Activated gamma-delta T cell (primary cell): Measurements from ENCODE around the gene LIN7C.

ENCODE experiments used
- DNase-seq: peaks from one replicate; lab custom pipeline; 2025; lab: John Stamatoyannopoulos, UW

The LIN7C gene

DNA sequence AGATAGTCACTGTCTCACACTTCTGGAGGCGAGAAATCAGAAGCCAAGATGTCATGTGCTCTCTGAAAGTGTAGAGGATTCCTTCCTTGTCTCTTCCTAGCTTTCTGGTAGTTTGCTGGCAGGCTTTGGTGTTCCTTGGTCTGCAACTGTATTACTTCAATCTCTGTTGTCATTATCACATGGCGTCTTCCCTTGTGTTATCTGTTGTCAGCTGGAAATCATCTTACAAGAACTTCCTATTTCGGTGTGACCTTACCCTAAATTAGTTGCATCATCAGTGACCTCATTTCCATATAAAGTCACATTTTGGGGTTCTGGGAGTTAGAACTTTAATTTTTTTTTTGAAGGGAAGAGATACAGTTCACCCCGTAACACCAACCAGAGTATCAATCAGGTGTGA, 3.3 kb upstream of the LIN7C start:
- DNase-seq: no peak

DNA sequence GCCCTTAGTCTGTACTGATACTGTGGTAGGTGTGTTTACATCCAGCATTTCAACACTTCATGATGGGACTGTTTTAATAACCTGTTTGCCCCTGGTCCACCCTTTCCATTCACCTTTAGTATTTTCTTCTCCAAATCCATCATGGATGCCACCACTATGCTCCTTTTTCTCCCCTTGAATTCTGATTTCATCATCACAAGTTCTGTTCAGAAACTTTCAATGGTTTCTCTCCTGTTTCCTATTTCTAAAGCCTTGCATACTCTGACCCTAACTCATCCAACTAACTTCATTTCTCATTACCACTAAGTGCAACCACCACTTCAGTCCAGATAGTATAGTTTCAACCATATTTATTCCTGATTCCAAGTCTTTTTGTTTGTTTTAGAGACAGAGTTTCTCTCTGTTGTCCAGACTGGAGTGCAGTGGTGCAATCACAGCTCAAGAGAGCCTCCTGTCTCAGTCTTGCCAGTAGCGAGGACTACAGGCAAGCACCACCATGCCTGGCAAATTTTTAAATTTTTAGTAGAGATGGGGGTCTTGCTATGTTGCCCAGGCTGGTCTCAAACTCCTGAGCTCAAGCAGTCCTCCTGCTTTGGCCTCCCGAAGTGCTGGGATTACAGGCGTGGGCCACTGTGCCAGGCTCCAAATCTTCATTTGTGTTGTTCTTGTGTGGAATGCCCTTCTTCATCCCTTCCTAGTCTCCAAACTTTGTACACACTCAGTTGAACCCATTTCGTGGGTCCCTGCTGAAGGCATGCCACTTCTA, 1.2 kb upstream of the LIN7C start:
- DNase-seq: no peak

DNA sequence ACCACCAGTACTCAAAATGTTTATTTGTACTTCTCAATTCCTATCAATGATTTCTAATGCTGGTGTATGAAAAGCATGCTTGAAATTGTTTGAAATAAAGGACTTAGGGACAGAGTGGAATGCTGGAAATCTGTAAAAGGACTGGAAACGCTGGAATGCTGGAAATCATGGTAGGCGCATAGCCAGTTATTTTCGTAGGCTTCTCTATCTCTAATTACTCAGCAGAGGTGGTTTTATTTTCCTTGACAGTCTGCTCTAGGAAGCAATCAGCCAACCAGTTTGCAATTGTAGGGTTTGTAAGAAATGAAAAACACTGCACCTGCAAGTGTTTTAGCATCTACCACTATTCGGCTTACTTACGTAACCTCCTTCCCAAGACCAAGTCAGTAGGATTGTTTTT, 788 bp downstream of the LIN7C start:
- DNase-seq: no peak

DNA sequence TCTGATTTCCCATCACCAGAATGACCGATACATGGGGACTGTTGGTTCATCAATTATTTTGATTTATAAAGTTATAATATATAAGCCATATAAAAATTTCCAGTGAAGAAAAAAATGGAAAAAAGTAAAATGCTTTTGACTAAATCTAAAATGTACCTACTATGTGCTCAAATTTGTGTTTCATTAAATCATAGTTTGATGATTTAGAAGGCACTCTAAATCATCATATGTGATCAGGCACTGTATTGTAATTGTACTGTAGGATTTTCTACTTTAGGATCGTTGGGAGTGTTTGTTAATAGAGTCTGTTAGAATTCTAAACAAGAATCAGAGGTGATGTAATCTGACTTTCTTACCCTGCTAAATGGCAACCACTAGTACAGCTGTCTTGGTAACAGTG, 2.4 kb downstream of the LIN7C start:
- DNase-seq: no peak

DNA sequence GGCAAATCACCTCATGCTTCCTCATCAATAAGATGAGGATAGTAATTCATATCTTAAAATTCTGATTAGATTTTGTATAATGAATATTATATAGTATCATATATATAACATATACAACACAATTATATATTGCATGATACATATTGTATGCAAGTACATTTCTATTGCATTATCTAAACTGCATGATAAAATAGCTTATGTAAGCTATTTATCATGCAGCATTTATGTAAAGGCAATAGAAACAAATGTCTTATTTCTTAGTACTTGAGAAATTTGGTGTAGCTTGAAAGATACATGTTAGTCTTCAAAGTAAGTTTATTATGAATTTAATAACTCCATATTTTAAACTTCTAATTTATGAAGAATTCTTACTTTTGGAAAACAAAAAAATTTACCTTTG, 5.5 kb downstream of the LIN7C start:
- DNase-seq: no peak

DNA sequence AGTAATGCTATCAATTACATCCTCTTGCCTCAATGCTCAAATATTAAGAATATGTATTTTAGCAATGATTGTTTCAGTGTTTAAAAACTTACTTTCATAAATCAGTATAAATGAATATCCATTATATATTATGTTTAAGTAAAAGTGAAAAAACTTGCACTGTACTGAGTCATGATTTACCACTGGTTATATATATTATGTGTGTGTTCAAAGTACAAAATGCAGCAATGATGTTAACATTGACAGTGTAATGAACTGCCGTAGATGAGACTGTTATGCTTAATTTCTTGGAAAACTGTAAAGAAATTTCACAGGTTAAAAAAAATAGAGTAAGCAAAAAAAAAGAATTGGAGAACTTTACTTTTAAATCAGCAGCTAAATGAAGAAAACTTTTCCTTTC, 8.7 kb downstream of the LIN7C start:
- no peak for DNase-seq

DNA sequence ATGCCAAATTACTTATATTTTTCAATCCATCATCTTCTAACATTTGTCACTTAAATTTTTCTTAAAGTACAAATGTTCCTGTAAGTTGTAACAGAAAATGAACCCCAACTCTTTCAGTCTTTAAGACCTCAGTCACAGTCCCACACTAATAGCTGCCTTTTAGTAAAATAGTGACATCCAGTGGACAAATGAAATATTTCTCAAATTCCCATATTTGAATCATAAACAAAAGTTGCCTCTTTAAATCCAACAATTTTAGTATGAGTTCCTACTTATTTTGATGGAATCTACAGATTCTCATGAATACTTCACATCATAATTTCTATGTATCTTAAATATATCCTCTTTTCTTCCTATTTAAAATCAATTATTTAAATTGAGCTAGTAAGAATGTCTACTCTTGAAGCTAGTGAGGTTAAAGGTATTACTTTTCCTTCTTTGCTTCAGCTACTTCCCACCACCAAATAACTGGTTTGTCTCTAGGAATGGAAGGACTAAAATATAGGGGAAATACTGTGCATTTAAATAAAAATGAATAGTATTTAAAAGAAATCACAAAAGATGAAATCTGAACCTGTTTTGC, 9.2 kb downstream of the LIN7C start:
- no peak for DNase-seq

DNA sequence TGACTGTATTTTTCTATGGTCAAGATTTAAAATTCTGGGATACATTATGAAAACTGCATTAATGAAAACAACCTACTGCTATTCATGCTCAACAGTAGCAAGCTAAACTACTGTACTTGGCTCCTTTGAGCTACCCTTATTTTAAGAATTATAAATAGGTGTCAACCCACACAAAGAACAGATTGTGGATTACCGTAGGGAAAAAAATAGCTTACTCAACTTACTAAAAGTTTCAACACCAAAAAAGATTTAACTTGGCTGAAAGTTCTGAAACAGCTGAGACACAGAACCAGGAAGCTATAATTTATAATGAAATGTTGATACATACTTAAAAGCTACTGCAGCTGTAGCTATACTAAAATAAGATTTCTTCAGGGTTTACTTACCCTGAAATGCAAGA, 10.1 kb downstream of the LIN7C start:
- no peak for DNase-seq

DNA sequence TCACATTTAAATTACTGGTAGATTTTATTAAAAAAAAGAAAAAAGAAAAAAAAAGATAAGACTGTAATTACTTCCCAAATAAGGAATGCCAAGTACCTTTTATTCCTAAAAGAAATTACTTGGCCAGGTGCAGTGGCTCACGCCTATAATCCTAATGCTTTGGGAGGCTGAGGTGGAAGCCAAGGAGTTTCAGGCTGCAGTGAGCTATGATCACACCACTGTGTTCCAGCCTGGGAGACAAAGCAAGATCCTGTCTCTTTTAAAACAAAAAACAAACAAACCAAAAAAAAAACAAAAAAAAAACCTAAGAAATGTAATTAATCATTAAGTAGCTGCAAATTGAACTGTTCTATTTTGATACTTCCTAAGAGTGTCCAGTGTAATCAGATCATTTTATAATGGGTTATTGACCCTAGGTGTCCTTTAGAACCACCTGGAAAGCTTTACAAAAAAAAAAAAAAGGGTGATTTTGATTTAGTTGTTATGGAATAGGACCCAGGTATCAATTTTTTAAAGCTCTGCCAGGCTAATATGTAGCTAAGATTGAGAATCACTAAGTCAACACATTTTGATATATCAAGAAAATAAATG, 10.8 kb downstream of the LIN7C start:
- DNase-seq: no peak

DNA sequence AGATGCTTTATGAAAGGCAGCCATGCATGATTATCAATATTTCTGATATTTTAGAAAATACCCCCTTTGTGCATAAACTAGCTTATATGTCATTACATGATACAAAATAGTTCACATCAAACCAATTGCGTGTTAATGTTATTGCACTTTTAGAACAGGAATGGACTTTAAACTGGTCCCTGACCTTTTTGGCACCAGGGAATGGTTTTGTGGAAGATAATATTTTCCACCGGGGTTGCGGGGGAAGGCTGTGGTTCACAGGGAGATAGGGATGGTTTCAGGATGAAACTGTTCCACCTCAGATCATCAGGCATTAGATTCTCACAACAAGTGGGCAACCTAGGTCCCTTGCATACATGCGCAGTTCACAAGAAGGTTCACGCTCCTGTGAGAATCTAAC, 17.5 kb downstream of the LIN7C start:
- no peak for DNase-seq

DNA sequence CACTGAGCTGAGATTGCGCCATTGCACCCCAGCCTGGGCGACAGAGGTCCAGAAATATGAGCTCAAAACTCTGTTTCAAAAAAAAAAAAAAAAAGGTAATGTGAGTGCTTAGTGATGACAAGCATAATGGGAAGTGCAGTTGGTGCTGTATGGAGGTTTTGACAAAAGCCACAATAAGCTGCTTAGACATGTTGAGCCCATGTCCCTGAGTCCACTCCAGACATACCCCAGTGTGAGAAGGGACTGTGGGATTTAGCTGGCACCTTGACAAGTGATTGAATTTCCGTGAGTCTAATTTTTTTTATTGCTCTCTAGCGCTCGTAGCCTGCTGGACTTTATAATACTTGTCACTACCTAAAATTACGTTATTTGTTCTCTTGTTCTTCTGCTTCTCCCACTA, 18.9 kb downstream of the LIN7C start:
- DNase-seq: no peak

DNA sequence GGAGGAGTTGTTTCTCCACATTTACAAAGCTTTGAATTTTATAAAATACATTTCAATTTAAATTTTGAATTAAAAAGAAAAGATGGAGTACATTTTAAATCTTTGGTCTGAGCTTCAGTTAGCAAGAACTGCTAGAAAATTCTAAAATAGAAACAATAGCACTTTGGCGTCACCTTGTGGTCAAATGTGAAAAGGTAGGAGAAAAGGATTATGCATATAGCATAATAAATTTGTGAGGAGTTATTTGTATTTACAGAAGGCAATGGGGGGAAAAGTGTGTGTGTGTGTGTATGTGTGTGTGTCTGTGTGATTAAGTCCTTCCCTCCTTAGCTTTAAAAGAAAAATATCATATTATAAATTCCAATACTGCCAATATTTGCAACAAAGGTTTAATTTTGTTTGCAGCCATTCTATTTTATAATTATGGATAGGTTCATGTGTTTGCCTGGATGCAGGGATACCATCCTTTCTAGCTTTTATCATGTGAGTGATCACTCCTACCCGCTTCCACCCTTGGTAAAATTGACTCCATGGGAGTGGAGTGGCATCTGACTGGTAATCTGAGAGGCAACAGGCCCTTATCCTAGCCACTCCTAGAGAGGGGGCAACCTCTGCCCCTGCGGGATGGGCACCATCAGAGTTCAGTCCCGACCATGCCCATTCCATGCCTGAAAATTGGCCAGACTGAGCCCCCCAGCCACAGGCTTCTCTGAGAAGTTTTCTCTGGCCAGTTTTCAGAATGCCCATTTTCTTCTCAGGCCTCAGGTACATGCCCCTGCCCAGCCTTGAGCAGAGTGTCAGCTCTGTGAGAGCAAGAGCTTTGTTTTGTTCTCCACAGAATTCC, 20.4 kb downstream of the LIN7C start:
- no peak for DNase-seq

DNA sequence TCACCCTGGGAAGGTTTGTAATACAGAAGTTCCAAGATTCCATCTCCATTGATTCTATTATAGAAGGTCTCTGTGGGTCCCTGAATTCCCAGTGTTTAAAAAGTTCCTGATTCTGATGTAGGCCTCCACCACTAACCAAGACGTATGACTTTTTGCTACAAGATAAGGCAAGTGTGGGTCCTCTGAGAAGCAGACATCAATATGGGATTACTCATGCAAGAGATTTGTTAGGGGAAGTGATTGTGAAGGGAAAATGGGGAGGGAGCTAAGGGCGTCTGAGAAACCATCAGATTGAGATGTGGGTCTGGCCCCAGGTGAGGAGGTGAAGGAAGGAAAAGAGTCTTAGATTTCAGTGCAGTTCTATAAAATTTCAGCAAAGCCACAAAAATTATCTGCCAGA, 23.8 kb downstream of the LIN7C start:
- DNase-seq: no peak

DNA sequence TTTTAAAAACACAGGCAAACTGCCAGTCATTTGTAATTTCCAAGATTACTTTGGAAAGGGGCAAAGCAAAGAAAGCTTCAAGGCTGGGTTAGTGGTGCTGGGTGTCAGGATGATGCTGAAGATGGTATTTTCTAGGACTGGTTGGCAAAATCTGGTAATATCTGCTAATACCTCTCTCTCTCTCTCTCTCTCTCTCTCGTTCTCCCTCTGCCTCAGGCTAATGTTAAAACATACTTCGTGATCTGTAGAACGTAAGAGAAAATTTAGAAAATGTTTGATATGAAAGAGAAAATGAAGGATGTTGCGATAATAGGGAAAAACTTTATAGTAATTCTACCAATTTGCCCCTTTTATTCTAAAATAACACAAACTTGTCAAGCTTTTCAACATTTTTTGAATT, 24.6 kb downstream of the LIN7C start:
- no peak for DNase-seq

DNA sequence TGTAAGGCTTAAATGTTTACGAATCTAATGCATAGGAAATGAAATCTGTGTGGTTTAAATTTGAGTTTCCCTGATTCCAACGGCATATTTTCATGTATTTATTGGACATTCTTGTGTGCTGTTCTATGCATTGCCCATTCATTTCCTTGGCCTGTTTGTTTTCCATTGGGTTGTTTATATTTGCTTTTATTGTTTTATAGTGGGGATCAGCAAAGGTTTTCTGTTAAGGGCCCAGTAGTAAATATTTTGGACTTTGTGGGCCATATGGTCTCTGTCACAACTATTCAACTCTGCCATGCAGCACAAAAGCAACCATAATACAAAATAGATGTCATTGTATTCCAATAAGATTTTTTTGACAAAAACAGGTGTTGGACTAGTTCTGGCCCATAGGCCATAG, 28.7 kb downstream of the LIN7C start:
- no peak for DNase-seq

DNA sequence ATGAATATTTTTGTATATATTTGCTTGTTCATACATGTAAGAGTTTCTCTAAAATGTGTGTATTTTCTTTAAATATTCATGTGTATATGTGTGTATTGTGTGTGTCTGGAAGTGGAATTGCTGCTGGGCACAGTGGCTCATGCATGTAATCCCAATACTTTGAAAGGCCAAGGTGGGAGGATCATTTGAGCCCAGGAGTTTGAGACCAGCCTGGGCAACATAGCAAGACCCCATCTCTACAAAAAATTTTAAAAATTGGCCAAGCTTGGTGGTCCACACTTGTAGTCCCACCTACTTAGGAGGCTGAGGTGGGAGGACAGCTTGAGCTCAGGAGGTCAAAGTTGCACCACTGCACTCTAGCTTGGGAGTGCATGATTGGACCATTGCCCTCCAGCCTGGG, 29.3 kb downstream of the LIN7C start:
- no peak for DNase-seq

DNA sequence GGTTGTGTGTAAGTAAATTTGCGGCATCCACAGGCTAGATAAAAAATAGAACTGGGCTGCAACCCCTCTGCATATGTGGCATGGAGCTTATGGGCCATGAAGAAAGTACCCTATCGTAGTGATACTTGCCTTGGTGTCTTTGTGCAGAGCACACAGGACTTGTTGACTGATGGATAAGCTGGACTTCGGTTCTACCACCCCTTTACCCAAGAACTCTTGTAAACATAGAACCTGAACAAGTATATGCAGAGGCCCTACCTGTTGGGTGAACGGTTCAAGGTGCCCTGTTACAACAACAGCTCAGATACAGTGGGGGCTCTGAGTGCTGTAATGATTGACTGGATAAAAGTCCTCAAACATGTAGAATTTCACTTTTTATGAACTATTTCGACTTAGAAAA, 30.9 kb downstream of the LIN7C start:
- DNase-seq: no peak

DNA sequence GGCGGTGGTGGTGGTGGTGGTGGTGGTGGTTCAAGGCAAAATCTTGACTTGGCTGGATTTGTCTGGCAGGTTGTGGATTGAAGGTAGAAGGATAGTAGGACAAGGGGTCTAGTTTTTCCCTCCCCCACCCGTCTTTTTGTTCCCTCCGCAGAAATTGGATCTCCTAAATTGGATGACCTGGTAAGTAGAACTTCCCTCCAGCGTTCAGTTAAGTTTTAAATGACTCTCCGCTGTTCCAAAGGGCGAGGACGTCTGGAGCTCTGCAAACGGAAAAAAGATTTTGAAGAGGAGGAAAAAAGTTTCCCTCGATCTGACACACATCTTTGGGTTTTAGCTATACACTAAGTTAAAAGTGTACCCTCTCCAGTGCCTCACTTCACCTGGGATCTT, 33.6 kb downstream of the LIN7C start:
- DNase-seq: no peak

DNA sequence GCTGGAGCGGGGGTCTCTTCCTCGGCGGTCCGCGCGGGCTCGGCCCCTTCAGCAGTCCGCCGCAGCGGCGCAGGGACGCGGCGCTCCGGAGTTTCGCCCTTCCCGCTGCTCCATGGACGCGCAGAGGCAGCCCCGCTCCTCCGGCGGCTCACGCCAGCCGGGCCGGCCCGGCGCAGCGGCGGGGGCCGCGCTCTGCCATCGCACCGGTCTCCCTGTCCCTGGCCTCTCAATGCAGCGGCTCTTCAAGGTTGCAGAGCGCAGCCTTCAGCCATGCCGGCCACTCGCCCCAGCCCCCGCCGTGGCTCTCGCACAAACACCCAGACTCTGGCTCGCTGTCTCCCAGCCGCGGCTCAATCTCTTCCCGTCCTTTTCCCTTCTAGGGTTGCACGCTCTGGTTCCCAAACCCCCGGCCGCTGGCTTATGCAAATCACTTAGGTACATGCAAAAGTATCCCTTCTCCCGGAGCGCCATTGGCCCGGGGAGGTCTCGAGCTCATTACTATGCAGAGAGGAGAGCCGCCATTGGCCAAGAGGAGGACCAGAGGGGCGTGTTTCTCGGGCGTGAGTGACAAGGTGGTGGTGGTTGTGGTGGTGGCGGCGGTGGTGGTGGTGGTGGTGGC, 34.1 kb downstream of the LIN7C start, which contains the start of gene LGR4:
LGR4 (minus strand) TSS at position 393 of the 619 bp plus-strand sequence. CDS start 488 bp downstream, outside the sequence.
- peak; percentile 22 for DNase-seq

DNA sequence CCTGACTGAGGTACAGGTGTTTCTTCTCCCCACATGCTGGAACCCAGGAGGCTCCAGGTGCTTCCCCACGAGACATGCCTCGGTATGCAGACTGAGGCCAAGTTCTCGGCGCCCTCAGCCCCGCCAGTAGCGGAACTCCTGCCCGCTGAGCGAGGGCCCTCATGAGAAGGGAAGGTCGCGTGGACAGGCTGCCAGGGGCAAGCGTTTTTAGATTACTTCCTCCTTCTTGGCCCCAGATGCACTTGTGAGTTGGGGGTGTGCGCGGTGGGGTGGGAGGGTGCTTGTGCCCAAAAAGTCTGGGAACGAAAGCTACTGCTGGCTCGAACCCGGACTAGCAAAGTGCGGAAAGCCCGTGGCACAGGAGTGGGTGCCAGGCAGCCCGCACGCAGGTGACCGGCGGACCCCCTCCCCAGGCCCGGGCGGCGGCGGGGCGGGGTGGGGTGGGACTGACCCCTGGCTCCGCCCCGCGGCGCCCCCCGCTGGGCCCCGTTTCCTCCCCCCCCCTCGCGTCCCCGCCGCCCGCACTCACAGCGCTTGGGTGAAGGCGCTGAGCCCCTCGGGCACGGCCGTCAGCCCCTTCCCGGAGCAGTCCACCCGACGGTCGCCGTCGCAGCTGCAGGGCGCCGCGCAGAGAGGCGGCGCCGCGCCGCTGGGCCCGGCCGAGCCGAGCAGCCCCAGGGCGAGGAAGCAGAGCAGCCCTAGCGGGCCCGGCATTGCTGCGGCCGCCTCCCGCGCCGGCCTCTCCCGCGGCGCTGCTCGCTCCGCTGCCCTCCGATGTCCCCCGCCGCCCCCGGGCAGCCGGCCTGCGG, 34.8 kb downstream of the LIN7C start:
- DNase-seq: peak; percentile 20
